HepG2 (cell line): ENCODE measurements around the gene RBM47. TPM values are rescaled to one million over a fixed set of nuclear protein-coding genes. Genes with fewer than 3 reads are reported as not detected.

Experiments used
- CREB1 ChIP-seq, 2 experiments: fragments of 450-650 bp in 1 of 2; IDR thresholded peaks; 2 replicates each; pipeline ENCODE4 v1.6.1; 2016 to 2017; ENCODE audit warnings: control low read depth in 1 of 2, mild to moderate bottlenecking in 1 of 2, missing compliant biosample characterization in 1 of 2, missing genetic modification characterization in 1 of 2
- HOXA7 ChIP-seq: sonication (generic); formaldehyde crosslinking; IDR thresholded peaks from 2 replicates; pipeline ENCODE4 v1.8.1; 2022; ENCODE audit warnings: mild to moderate bottlenecking, missing genetic modification reagents, moderate library complexity
- KMT2B ChIP-seq: IDR thresholded peaks from 2 replicates; pipeline ENCODE4 v1.6.1; 2016; ENCODE audit warnings: missing genetic modification reagents, missing compliant biosample characterization
- MAFK ChIP-seq, 2 experiments: IDR thresholded peaks in 1 of 2; conservative IDR thresholded peaks in 1 of 2; 2 replicates each; pipeline ENCODE4 v1.6.1; 2011; ENCODE audit warnings: improper control_type of control experiment in 2 of 2, low read length in 2 of 2
- MLXIP ChIP-seq: sonication (generic); formaldehyde crosslinking; IDR thresholded peaks from 2 replicates; pipeline ENCODE4 v1.9.0; 2021; ENCODE audit warnings: missing genetic modification reagents, borderline replicate concordance
- MTA1 ChIP-seq: sonication (generic); formaldehyde crosslinking; IDR thresholded peaks from 2 replicates; pipeline ENCODE4 v1.4.0; 2020; ENCODE audit warnings: missing genetic modification reagents, mild to moderate bottlenecking, borderline replicate concordance
- PHB2 ChIP-seq: fragments of 450-650 bp; IDR thresholded peaks from 2 replicates; pipeline ENCODE4 v1.6.1; 2018; ENCODE audit not compliant: partially characterized antibody
- PREB ChIP-seq: sonication (generic); formaldehyde crosslinking; IDR thresholded peaks from 2 replicates; pipeline ENCODE4 v1.4.0; 2020; ENCODE audit warnings: missing genetic modification reagents
- SNAPC4 ChIP-seq: sonication (generic); formaldehyde crosslinking; IDR thresholded peaks from 2 replicates; pipeline ENCODE4 v1.4.0; 2020; ENCODE audit warnings: mild to moderate bottlenecking, missing genetic modification reagents
- THAP9 ChIP-seq: sonication (generic); formaldehyde crosslinking; IDR thresholded peaks from 2 replicates; pipeline ENCODE4; 2020; ENCODE audit warnings: missing genetic modification reagents, mild to moderate bottlenecking, borderline replicate concordance
- ZBTB34 ChIP-seq: sonication (generic); formaldehyde crosslinking; IDR thresholded peaks from 2 replicates; pipeline ENCODE4 v1.8.0; 2022; ENCODE audit warnings: mild to moderate bottlenecking, missing genetic modification reagents
- ZKSCAN8 ChIP-seq: IDR thresholded peaks from 2 replicates; pipeline ENCODE4 v1.6.1; 2016; ENCODE audit warnings: borderline replicate concordance, missing genetic modification reagents, missing compliant biosample characterization
- ZNF12 ChIP-seq: sonication (generic); formaldehyde crosslinking; IDR thresholded peaks from 2 replicates; pipeline ENCODE4 v1.5.0; 2020; ENCODE audit warnings: missing genetic modification reagents
- ZSCAN9 ChIP-seq: IDR thresholded peaks from 2 replicates; pipeline ENCODE4 v1.6.1; 2016; ENCODE audit warnings: borderline replicate concordance
- polyA plus RNA-seq, 8 experiments: library from polyadenylated mRNA; depleted of rRNA in 3 of 8; stranded (reverse) in 7 of 8; unstranded in 1 of 8; fragments of >200 nt; fragmentation: Illumina TruSeq in 4 of 8; extraction: Trizol in 4 of 8; gene quantifications; 2 replicates each; pipeline versions ENCODE4 v1.2.1 to v1.2.3, GENCODE V29; 2011 to 2016; ENCODE audit warnings: low read depth in 4 of 8, missing spikeins in 1 of 8, mixed read lengths in 1 of 8; ENCODE audit not compliant: insufficient read depth in 1 of 8
- total RNA-seq, 5 experiments: library from RNA; depleted of rRNA; stranded (reverse); fragments of >200 nt; fragmentation: Illumina TruSeq; extraction: Trizol; gene quantifications; 2 replicates each; pipeline ENCODE4 v1.2.3, GENCODE V29; 2016; ENCODE audit warnings: low read depth in 1 of 5

RBM47 gene
- total and polyA plus RNA-seq, 2 of the 13 experiments (the other 11 are each of a cell fraction or from before 2014, with no cell fraction given): 1.2 to 2.5 TPM

GRCh38 chr4:40576651-40577480 is 52.8 kb downstream of the RBM47 start (continued):
- peak; percentile 62; the same call in 1 of the 2 replicates for TF ChIP-seq MTA1 (CRISPR knock-in tag)
- no peak for TF ChIP-seq ZSCAN9
- TF ChIP-seq PREB (CRISPR knock-in tag): no peak
- TF ChIP-seq CREB1 (IDR thresholded peaks at IDR 0.05): peak; percentile 51
- TF ChIP-seq CREB1 (CRISPR knock-in tag; IDR thresholded peaks at IDR 0.05): peak; percentile 78
- no peak for TF ChIP-seq SNAPC4 (CRISPR knock-in tag)
- no peak for TF ChIP-seq PHB2
- TF ChIP-seq ZKSCAN8 (CRISPR knock-in tag): no peak; the same call in 1 of the 2 replicates
- TF ChIP-seq MAFK (conservative IDR thresholded peaks at IDR 0.05 in 1 of 2, IDR thresholded peaks at IDR 0.05 in 1 of 2; ENCODE audit: low read length in 2 of 2): peak in 1 of 2 experiments; percentile 10; a peak in 2 of 4 replicates
- no peak; the same call in 1 of the 2 replicates for TF ChIP-seq ZBTB34 (CRISPR knock-in tag)
- TF ChIP-seq HOXA7 (CRISPR knock-in tag): no peak
- TF ChIP-seq MLXIP (CRISPR knock-in tag): no peak
- TF ChIP-seq ZNF12 (CRISPR knock-in tag): no peak
- no peak for TF ChIP-seq KMT2B (CRISPR knock-in tag)
- no peak for TF ChIP-seq THAP9 (CRISPR knock-in tag)
